ENCODE measurements around the gene MYBPC2.

The MYBPC2 gene

GRCh38 chr19:50482271-50482855 is 49.7 kb downstream of the MYBPC2 start:
- H3K4me1 ChIP-seq (ENCODE audit: control insufficient read depth, insufficient read depth, low read length): peaks cover 4% of the 10 kb centered on the region; the same call in 1 of the 2 replicates
- H3K36me3 ChIP-seq (ENCODE audit: control insufficient read depth in 2 of 2, insufficient read depth in 1 of 2, low read length in 2 of 2): peaks cover 15 to 81% of the 10 kb centered on the region in 2 experiments; a peak in 2 of 3 replicates
- ChIA-PET CTCF (no interaction called here), POLR2A (interaction anchor here (0.9 kb wide), 1 partner anchor 98 kb away, joined by 3 read pairs; the partner anchor contains the start of gene POLD1)
- H3K9me3 ChIP-seq (ENCODE audit: control insufficient read depth, insufficient read depth, low read depth, low read length): no peaks in the 10 kb centered on the region
- no peak overlapping the region for H3K27ac ChIP-seq (ENCODE audit: extremely low read depth, low read depth, low read length)
- no peak overlapping the region for H3K4me3 ChIP-seq (ENCODE audit: low read depth, low read length)
- TF ChIP-seq ZBTB21 (tag by site-specific recombination; IDR thresholded peaks at IDR 0.05) (no peak), ZNF529 (tag by site-specific recombination; IDR thresholded peaks at IDR 0.05; ENCODE audit: insufficient replicate concordance) (no peak), ZNF791 (tag by site-specific recombination; IDR thresholded peaks at IDR 0.05) (no peak), ZNF560 (tag by site-specific recombination; IDR thresholded peaks at IDR 0.05; ENCODE audit: borderline replicate concordance) (no peak), TSHZ1 (tag by site-specific recombination; IDR thresholded peaks at IDR 0.05; ENCODE audit: borderline replicate concordance) (no peak), ZNF747 (tag by site-specific recombination; IDR thresholded peaks at IDR 0.05) (no peak), ZNF26 (tag by site-specific recombination; IDR thresholded peaks at IDR 0.05) (no peak), PRDM4 (tag by site-specific recombination; IDR thresholded peaks at IDR 0.05) (no peak), ZBTB26 (tag by site-specific recombination; optimal IDR thresholded peaks at IDR 0.05) (no peak), ZNF510 (tag by site-specific recombination; IDR thresholded peaks at IDR 0.05; ENCODE audit: insufficient replicate concordance) (no peak), ZNF140 (tag by site-specific recombination; IDR thresholded peaks at IDR 0.05) (no peak)

- Histone ChIP-seq H3K27ac (ENCODE audit: extremely low read depth, low read depth, low read length) (no peak overlapping the region), H3K4me3 (ENCODE audit: low read depth, low read length) (no peak overlapping the region), H3K9me3 (ENCODE audit: control insufficient read depth, insufficient read depth, low read depth, low read length) (no peaks in the 10 kb centered on the region), H3K36me3 (ENCODE audit: control insufficient read depth in 2 of 2, insufficient read depth in 1 of 2, low read length in 2 of 2) (peaks cover 15 to 78% of the 10 kb centered on the region in 2 experiments; a peak in 2 of 3 replicates), H3K4me1 (ENCODE audit: control insufficient read depth, insufficient read depth, low read length) (no peaks in the 10 kb centered on the region)
- ChIA-PET CTCF (interaction anchor here (0.6 to 0.8 kb wide), 2 partner anchors 22 to 27 kb away, joined by 3 read pairs; no protein-coding TSS in a partner anchor), POLR2A (interaction anchor here (0.9 kb wide), 1 partner anchor 99 kb away, joined by 3 read pairs; the partner anchor contains the start of gene POLD1)
- TF ChIP-seq ZNF280C (tag by site-specific recombination; IDR thresholded peaks at IDR 0.05) (no peak), ZNF768 (tag by site-specific recombination; IDR thresholded peaks at IDR 0.05) (no peak), ZBTB6 (tag by site-specific recombination; IDR thresholded peaks at IDR 0.05) (no peak), ZNF585B (tag by site-specific recombination; IDR thresholded peaks at IDR 0.05) (no peak), SP7 (tag by site-specific recombination; IDR thresholded peaks at IDR 0.05) (no peak), ZNF146 (tag by site-specific recombination; IDR thresholded peaks at IDR 0.05) (no peak), HOXD13 (CRISPR knock-in tag; IDR thresholded peaks at IDR 0.05; ENCODE audit: borderline replicate concordance) (no peak), REPIN1 (tag by site-specific recombination; IDR thresholded peaks at IDR 0.05; ENCODE audit: low read depth) (no peak), ZNF433 (tag by site-specific recombination; IDR thresholded peaks at IDR 0.05; ENCODE audit: low read depth) (no peak), ZNF707 (tag by site-specific recombination; IDR thresholded peaks at IDR 0.05) (no peak), ZNF610 (tag by site-specific recombination; IDR thresholded peaks at IDR 0.05; ENCODE audit: borderline replicate concordance) (no peak)
Observed at GRCh38 chr19:50482916-50483315, 50.2 kb downstream of the MYBPC2 start.
